Measurements from ENCODE around the gene PATJ.
"Not testable (repeated sequence)": the region's sequence is repeated elsewhere in the genome, so short reads cannot be mapped to it uniquely, and the experiment has no call there.

Gene PATJ

GRCh38 chr1:61941794-61942193, 199.5 kb downstream of the PATJ start:
- H3K9me3 ChIP-seq (ENCODE audit: control extremely low read depth in 1 of 5, control insufficient read depth in 4 of 5, insufficient read depth in 2 of 5, low read depth in 1 of 5, low read length in 4 of 5), result peaks cover 0 to 4% (median 0%) of the 10 kb centered on the region in 5 experiments
- no peak for DNase-seq
- ChIA-PET POLR2A (no interaction called here), CTCF (no interaction called here)
- no peak overlapping the region for H3K4me3 ChIP-seq (ENCODE audit: control insufficient read depth in 1 of 7, extremely low read depth in 1 of 7, insufficient read depth in 4 of 7, low read depth in 2 of 7, low read length in 6 of 7)
- H3K4me1 ChIP-seq (ENCODE audit: control extremely low read depth in 1 of 4, control insufficient read depth in 4 of 4, insufficient read depth in 4 of 4, low read length in 3 of 4), result no peaks in the 10 kb centered on the region
- peaks cover 0 to 3% (median 0%) of the 10 kb centered on the region in 4 experiments for H3K36me3 ChIP-seq (ENCODE audit: control insufficient read depth in 4 of 4, insufficient read depth in 4 of 4, low read length in 3 of 4)
- no peak overlapping the region for H3K27ac ChIP-seq (ENCODE audit: insufficient read depth in 1 of 2, low read depth in 1 of 2, low read length in 2 of 2, poor library complexity in 1 of 2, severe bottlenecking in 2 of 2)
- H3K27me3 ChIP-seq (replicated peaks in 2 of 5; ENCODE audit: control insufficient read depth in 4 of 5, insufficient read depth in 5 of 5, low read length in 4 of 5), result no peaks in the 10 kb centered on the region

DNA sequence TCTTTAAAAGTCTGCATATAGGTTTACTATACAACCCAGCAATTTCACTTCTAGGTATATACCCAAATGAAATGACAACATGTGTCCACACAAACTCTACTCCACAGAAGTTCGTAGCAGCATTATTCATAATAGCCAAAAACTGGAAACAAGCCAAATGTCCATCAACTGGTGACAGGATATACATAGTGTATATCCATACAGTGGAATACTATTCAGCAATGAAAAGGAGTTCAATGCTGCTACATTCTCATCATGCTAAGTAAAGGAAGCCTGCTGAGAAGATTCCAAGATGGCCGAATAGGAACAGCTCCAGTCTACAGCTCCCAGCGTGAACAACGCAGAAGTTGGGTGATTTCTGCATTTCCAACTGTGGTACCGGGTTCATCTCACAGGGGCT, 200.6 kb downstream of the PATJ start:
- Histone ChIP-seq H3K4me3 (ENCODE audit: control insufficient read depth in 1 of 7, extremely low read depth in 1 of 7, insufficient read depth in 4 of 7, low read depth in 2 of 7, low read length in 6 of 7) (no peak overlapping the region), H3K27ac (ENCODE audit: insufficient read depth in 1 of 2, low read depth in 1 of 2, low read length in 2 of 2, poor library complexity in 1 of 2, severe bottlenecking in 2 of 2) (no peak overlapping the region), H3K27me3 (replicated peaks in 2 of 5; ENCODE audit: control insufficient read depth in 4 of 5, insufficient read depth in 5 of 5, low read length in 4 of 5) (no peaks in the 10 kb centered on the region), H3K36me3 (ENCODE audit: control insufficient read depth in 4 of 4, insufficient read depth in 4 of 4, low read length in 3 of 4) (peaks cover 0 to 3% (median 0%) of the 10 kb centered on the region in 4 experiments), H3K4me1 (ENCODE audit: control extremely low read depth in 1 of 4, control insufficient read depth in 4 of 4, insufficient read depth in 4 of 4, low read length in 3 of 4) (no peaks in the 10 kb centered on the region), H3K9me3 (ENCODE audit: control extremely low read depth in 1 of 5, control insufficient read depth in 4 of 5, insufficient read depth in 2 of 5, low read depth in 1 of 5, low read length in 4 of 5) (peaks cover 0 to 4% (median 0%) of the 10 kb centered on the region in 5 experiments)
- WGBS (ENCODE audit: insufficient coverage), result 100% methylated on average over 4 of the region's 5 CpGs
- DNase-seq, result no peak
- CTCF ChIA-PET, result interaction anchor here (1.5 kb wide), 1 partner anchor 10 kb away, joined by 3 read pairs; no protein-coding TSS in a partner anchor
- POLR2A ChIA-PET, result no interaction called here

DNA sequence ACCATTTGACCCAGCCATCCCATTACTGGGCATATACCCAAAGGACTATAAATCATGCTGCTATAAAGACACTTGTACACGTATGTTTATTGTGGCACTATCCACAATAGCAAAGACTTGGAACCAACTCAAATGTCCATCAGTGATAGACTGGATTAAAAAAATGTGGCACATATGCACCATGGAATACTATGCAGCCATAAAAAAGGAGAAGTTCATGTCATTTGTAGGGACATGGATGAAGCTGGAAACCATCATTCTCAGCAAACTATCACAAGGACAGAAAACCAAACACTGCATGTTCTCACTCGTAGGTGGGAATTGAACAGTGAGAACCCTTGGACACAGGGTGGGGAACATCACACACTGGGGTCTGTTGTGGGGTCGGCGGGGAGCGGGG, 206.4 kb downstream of the PATJ start:
- H3K9me3 ChIP-seq (ENCODE audit: control extremely low read depth in 1 of 5, control insufficient read depth in 4 of 5, insufficient read depth in 2 of 5, low read depth in 1 of 5, low read length in 4 of 5); CTCF ChIA-PET; H3K27ac ChIP-seq (ENCODE audit: insufficient read depth in 1 of 2, low read depth in 1 of 2, low read length in 2 of 2, poor library complexity in 1 of 2, severe bottlenecking in 2 of 2); POLR2A ChIA-PET; H3K4me1 ChIP-seq (ENCODE audit: control extremely low read depth in 1 of 4, control insufficient read depth in 4 of 4, insufficient read depth in 4 of 4, low read length in 3 of 4); H3K36me3 ChIP-seq (ENCODE audit: control insufficient read depth in 4 of 4, insufficient read depth in 4 of 4, low read length in 3 of 4); DNase-seq; H3K4me3 ChIP-seq (ENCODE audit: control insufficient read depth in 1 of 7, extremely low read depth in 1 of 7, insufficient read depth in 4 of 7, low read depth in 2 of 7, low read length in 6 of 7); H3K27me3 ChIP-seq (replicated peaks in 2 of 5; ENCODE audit: control insufficient read depth in 4 of 5, insufficient read depth in 5 of 5, low read length in 4 of 5): not testable (repeated sequence)
- WGBS (ENCODE audit: insufficient coverage), result no CpG with 5 or more reads among the region's 5 CpGs

DNA sequence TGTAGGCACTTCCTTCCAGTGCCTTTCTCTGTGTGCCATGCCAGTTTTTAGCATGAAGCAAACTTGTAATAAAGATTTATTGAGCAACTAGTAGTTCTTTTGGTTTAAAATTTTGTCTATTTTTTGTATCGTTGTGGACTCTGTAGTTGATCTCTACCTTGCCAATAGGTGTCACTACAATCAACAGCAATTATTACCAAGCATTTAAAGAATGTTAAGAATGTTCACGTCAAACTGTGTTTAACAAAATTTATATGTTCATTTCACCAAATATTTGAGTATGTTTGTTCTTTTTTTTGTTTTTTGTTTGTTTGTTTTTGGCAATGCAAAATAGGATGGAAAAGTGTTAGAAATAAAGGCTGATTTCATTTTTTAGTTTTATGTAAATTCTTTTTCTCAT, 208.1 kb downstream of the PATJ start:
- H3K4me1 ChIP-seq (ENCODE audit: control extremely low read depth in 1 of 4, control insufficient read depth in 4 of 4, insufficient read depth in 4 of 4, low read length in 3 of 4), result no peaks in the 10 kb centered on the region
- ChIA-PET CTCF (interaction anchor here (0.9 kb wide), 1 partner anchor 14 kb away, joined by 3 read pairs; no protein-coding TSS in a partner anchor), POLR2A (no interaction called here)
- H3K4me3 ChIP-seq (ENCODE audit: control insufficient read depth in 1 of 7, extremely low read depth in 1 of 7, insufficient read depth in 4 of 7, low read depth in 2 of 7, low read length in 6 of 7), result no peak overlapping the region
- no peaks in the 10 kb centered on the region for H3K27me3 ChIP-seq (replicated peaks in 2 of 5; ENCODE audit: control insufficient read depth in 4 of 5, insufficient read depth in 5 of 5, low read length in 4 of 5)
- H3K9me3 ChIP-seq (ENCODE audit: control extremely low read depth in 1 of 5, control insufficient read depth in 4 of 5, insufficient read depth in 2 of 5, low read depth in 1 of 5, low read length in 4 of 5), result no peaks in the 10 kb centered on the region
- DNase-seq, result peak; percentile 2 to 22 (median 15)
- no CpG with 5 or more reads among the region's 2 CpGs for WGBS (ENCODE audit: insufficient coverage)
- no peak overlapping the region for H3K27ac ChIP-seq (ENCODE audit: insufficient read depth in 1 of 2, low read depth in 1 of 2, low read length in 2 of 2, poor library complexity in 1 of 2, severe bottlenecking in 2 of 2)
- H3K36me3 ChIP-seq (ENCODE audit: control insufficient read depth in 4 of 4, insufficient read depth in 4 of 4, low read length in 3 of 4), result no peaks in the 10 kb centered on the region

DNA sequence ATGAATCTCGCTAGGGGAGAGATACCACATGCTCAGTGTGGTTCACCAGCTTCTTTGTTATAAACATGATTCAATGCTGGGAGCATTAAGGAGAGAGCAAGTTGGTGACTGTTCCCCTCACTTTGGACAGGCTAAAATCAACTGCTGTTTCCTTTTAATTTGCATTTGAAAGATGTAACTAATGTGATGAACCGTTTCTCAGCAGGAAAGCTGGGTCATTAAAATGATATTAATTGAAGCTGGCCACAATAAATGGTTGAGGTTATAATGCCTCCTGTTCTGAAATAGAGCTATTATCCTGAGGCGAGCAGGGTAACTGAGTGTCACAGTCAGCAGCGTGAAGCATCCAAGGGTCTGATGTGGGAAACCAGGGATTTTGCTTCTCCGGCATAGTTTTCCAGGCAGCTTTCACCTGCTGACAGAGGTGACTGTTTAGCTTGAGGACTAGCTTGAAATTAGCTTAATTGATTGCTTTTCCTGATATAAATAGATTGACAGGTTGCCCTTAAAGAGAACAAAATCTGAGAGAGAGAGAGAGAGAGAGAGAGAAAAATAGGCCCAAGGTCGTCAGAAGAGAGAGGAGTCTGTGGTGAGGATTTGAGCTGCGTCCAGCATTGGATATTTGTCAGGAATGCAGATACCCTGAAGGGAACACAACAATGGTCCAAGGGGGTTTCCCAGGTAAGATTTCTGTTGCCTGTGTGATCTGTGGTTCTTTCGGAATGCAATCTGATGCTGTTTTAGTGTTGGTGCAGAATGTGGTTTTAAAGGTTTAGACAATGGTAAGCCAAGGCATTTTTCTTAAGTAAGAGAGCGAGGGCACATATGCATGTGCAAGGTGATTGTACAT, 209.7 kb downstream of the PATJ start:
- CTCF ChIA-PET, result interaction anchor here (0.7 to 1.3 kb wide), 5 partner anchors 12 to 479 kb away, joined by 3 read pairs; no protein-coding TSS in a partner anchor

GRCh38 chr1:61952675-61953074, 210.4 kb downstream of the PATJ start:
- no CpG with 5 or more reads among the region's 1 CpG for WGBS (ENCODE audit: insufficient coverage)
- DNase-seq, result no peak

More for the DNA sequence above, 209.7 kb downstream of the PATJ start:
- DNase-seq, result no peak
- Histone ChIP-seq H3K4me3 (ENCODE audit: control insufficient read depth in 1 of 7, extremely low read depth in 1 of 7, insufficient read depth in 4 of 7, low read depth in 2 of 7, low read length in 6 of 7) (no peak overlapping the region), H3K4me1 (ENCODE audit: control extremely low read depth in 1 of 4, control insufficient read depth in 4 of 4, insufficient read depth in 4 of 4, low read length in 3 of 4) (no peaks in the 10 kb centered on the region), H3K9me3 (ENCODE audit: control extremely low read depth in 1 of 5, control insufficient read depth in 4 of 5, insufficient read depth in 2 of 5, low read depth in 1 of 5, low read length in 4 of 5) (no peaks in the 10 kb centered on the region), H3K27me3 (replicated peaks in 2 of 5; ENCODE audit: control insufficient read depth in 4 of 5, insufficient read depth in 5 of 5, low read length in 4 of 5) (no peaks in the 10 kb centered on the region), H3K36me3 (ENCODE audit: control insufficient read depth in 4 of 4, insufficient read depth in 4 of 4, low read length in 3 of 4) (no peaks in the 10 kb centered on the region), H3K27ac (ENCODE audit: insufficient read depth in 1 of 2, low read depth in 1 of 2, low read length in 2 of 2, poor library complexity in 1 of 2, severe bottlenecking in 2 of 2) (no peak overlapping the region)
- POLR2A ChIA-PET, result interaction anchor here (0.7 kb wide), 1 partner anchor 11 kb away, joined by 5 read pairs; no protein-coding TSS in a partner anchor
- WGBS (ENCODE audit: insufficient coverage), result 95% methylated on average over 8 of the region's 9 CpGs

GRCh38 chr1:61953076-61953789, 211.0 kb downstream of the PATJ start:
- no peaks in the 10 kb centered on the region for H3K9me3 ChIP-seq (ENCODE audit: control extremely low read depth in 1 of 5, control insufficient read depth in 4 of 5, insufficient read depth in 2 of 5, low read depth in 1 of 5, low read length in 4 of 5)
- CTCF ChIA-PET, result no interaction called here
- POLR2A ChIA-PET, result interaction anchor here (0.6 kb wide), 1 partner anchor 73 kb away, joined by 3 read pairs; no protein-coding TSS in a partner anchor
- H3K36me3 ChIP-seq (ENCODE audit: control insufficient read depth in 4 of 4, insufficient read depth in 4 of 4, low read length in 3 of 4), result no peaks in the 10 kb centered on the region
- H3K27ac ChIP-seq (ENCODE audit: insufficient read depth in 1 of 2, low read depth in 1 of 2, low read length in 2 of 2, poor library complexity in 1 of 2, severe bottlenecking in 2 of 2), result no peak overlapping the region
- no peak for DNase-seq
- no peak overlapping the region for H3K4me3 ChIP-seq (ENCODE audit: control insufficient read depth in 1 of 7, extremely low read depth in 1 of 7, insufficient read depth in 4 of 7, low read depth in 2 of 7, low read length in 6 of 7)
- WGBS (ENCODE audit: insufficient coverage), result 100% methylated on average over 1 of the region's 2 CpGs
- no peaks in the 10 kb centered on the region for H3K27me3 ChIP-seq (replicated peaks in 2 of 5; ENCODE audit: control insufficient read depth in 4 of 5, insufficient read depth in 5 of 5, low read length in 4 of 5)
- H3K4me1 ChIP-seq (ENCODE audit: control extremely low read depth in 1 of 4, control insufficient read depth in 4 of 4, insufficient read depth in 4 of 4, low read length in 3 of 4), result no peaks in the 10 kb centered on the region

More at GRCh38 chr1:61952675-61953074, 210.4 kb downstream of the PATJ start:
- H3K4me3 ChIP-seq (ENCODE audit: control insufficient read depth in 1 of 7, extremely low read depth in 1 of 7, insufficient read depth in 4 of 7, low read depth in 2 of 7, low read length in 6 of 7), result no peak overlapping the region
- ChIA-PET CTCF (interaction anchor here (0.9 kb wide), 1 partner anchor 81 kb away, joined by 3 read pairs; no protein-coding TSS in a partner anchor), POLR2A (interaction anchor here (0.6 kb wide), 1 partner anchor 72 kb away, joined by 3 read pairs; no protein-coding TSS in a partner anchor)
- H3K4me1 ChIP-seq (ENCODE audit: control extremely low read depth in 1 of 4, control insufficient read depth in 4 of 4, insufficient read depth in 4 of 4, low read length in 3 of 4), result no peaks in the 10 kb centered on the region
- H3K36me3 ChIP-seq (ENCODE audit: control insufficient read depth in 4 of 4, insufficient read depth in 4 of 4, low read length in 3 of 4), result no peaks in the 10 kb centered on the region
- no peaks in the 10 kb centered on the region for H3K9me3 ChIP-seq (ENCODE audit: control extremely low read depth in 1 of 5, control insufficient read depth in 4 of 5, insufficient read depth in 2 of 5, low read depth in 1 of 5, low read length in 4 of 5)
- no peak overlapping the region for H3K27ac ChIP-seq (ENCODE audit: insufficient read depth in 1 of 2, low read depth in 1 of 2, low read length in 2 of 2, poor library complexity in 1 of 2, severe bottlenecking in 2 of 2)
- H3K27me3 ChIP-seq (replicated peaks in 2 of 5; ENCODE audit: control insufficient read depth in 4 of 5, insufficient read depth in 5 of 5, low read length in 4 of 5), result no peaks in the 10 kb centered on the region

Data from common myeloid progenitor, CD34-positive (primary cell).